ENCODE measurements around the gene TMEM43.
"Not testable (repeated sequence)": the region's sequence is repeated elsewhere in the genome, so short reads cannot be mapped to it uniquely, and the experiment has no call there.

TMEM43 gene, protein sequence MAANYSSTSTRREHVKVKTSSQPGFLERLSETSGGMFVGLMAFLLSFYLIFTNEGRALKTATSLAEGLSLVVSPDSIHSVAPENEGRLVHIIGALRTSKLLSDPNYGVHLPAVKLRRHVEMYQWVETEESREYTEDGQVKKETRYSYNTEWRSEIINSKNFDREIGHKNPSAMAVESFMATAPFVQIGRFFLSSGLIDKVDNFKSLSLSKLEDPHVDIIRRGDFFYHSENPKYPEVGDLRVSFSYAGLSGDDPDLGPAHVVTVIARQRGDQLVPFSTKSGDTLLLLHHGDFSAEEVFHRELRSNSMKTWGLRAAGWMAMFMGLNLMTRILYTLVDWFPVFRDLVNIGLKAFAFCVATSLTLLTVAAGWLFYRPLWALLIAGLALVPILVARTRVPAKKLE

DNA sequence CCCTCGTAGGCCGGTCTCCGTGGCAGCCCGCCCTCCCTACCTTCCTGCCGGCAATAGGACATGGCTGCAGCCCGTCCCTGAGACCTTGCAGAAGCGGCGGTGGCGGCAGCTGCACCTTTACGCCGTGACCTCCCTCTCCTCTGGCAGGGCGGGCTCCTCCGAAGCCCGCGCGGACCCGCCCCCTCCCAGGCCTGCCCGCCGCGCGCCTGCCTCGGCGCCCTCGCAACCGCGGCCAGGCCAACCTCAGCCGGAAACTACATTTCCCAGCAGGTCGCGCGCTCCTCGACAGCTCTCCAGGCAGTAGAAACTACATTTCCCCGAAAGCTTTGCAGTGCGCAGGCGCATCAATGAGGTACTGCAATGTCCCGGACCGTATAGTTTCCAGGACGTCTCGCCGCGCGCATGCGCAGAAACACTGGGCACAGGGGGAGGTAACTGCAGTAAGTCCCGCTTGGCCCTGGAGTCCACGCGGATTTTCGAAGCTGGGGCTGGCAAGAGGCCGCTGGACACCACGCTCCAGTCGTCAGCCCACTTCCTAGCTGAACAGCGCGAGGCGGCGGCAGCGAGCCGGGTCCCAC lies at the start of gene TMEM43, which contains the start of gene CHCHD4:
Gene TMEM43 (plus strand): TSS at position 438 of the 578 bp plus-strand sequence. CDS start 142 bp downstream, outside the sequence.
Gene CHCHD4 (minus strand): TSS at position 256 of the 578 bp plus-strand sequence. CDS start 194 bp downstream, at position 62.
- Mint-ChIP-seq H3K9me3 (no peaks in the 10 kb centered on the region), H3K27me3 (no peaks in the 10 kb centered on the region), H3K4me1 (peaks cover 48% of the 10 kb centered on the region), H3K4me3 (peak within 1 kb of the TSS; percentile 95), H3K36me3 (peaks cover 28% of the 10 kb centered on the region), H3K27ac (peak within 1 kb of the TSS; percentile 95)
- ATAC-seq (ENCODE audit: low read depth) = peak; percentile 86
- DNase-seq (ENCODE audit: low spot score in 2 of 2) = peak; percentile 94 to 95

GRCh38 chr3:14075233-14075632 lies 49.6 kb upstream of the TMEM43 start:
- H3K27ac Mint-ChIP-seq = not testable (repeated sequence)

DNA sequence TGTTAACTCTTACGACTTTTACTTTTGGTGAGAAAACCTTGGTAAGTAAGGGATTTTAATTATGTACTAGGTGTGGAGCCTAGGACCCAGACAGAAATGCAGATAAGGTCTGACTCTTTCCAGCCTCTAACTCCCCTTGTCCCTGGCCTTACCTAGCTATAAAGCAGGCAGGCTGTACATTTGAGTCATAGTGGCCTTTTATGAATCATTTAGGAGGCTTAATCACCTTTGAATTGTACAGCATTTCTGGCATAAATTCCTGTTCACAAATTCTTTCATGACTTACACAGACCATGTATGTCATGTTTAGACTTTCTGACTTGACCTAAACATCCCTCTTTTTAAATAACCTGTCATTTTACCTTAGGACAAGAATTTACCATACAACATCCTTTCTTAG lies 47.5 kb upstream of the TMEM43 start:
- Mint-ChIP-seq H3K36me3 (no peaks in the 10 kb centered on the region), H3K4me3 (no peak overlapping the region), H3K27ac (no peak overlapping the region), H3K27me3 (peaks cover 3% of the 10 kb centered on the region), H3K9me3 (peaks cover 5% of the 10 kb centered on the region), H3K4me1 (peaks cover 2% of the 10 kb centered on the region)
- no peak for ATAC-seq (ENCODE audit: low read depth)
- DNase-seq (ENCODE audit: low spot score in 2 of 2) = no peak

More at GRCh38 chr3:14075233-14075632, 49.6 kb upstream of the TMEM43 start:
- H3K9me3 Mint-ChIP-seq; H3K4me3 Mint-ChIP-seq; ATAC-seq (ENCODE audit: low read depth); H3K27me3 Mint-ChIP-seq; DNase-seq (ENCODE audit: low spot score in 2 of 2); H3K4me1 Mint-ChIP-seq; H3K36me3 Mint-ChIP-seq: not testable (repeated sequence)

DNA sequence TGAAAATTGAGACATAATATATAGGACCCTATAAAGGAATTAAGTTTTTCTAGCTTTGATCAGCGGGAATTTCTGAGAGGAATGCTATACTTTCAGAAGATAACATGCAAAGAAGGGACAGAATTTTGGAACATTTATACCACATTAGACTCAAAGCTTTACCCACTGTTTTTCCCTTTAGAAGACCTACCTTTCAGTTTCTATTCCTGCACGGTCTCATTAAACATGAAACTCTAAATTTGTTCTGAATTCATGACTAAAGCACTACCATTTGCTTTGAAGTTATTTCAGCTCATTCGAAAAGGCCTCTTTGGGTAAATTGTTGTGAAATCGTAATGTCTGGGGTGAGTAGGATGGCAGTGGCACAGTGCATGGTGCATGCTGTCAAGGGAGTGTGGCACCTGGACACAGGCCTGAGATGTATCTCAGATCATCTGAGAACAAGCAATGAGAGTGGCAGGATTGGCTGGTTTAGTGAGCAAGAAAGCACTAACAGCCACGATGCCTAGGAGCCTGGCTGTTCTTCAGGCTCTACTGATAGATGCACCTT lies 42.7 kb upstream of the TMEM43 start:
- DNase-seq (ENCODE audit: low spot score in 2 of 2) (no peak), ATAC-seq (ENCODE audit: low read depth) (no peak)
- Mint-ChIP-seq H3K27ac (no peak overlapping the region), H3K27me3 (peaks cover 5% of the 10 kb centered on the region), H3K4me1 (peaks cover 3% of the 10 kb centered on the region), H3K9me3 (peaks cover 5% of the 10 kb centered on the region), H3K4me3 (no peak overlapping the region), H3K36me3 (no peaks in the 10 kb centered on the region)

GRCh38 chr3:14087461-14087860 lies 37.4 kb upstream of the TMEM43 start:
- not testable (repeated sequence) for ATAC-seq (ENCODE audit: low read depth); DNase-seq (ENCODE audit: low spot score in 2 of 2); H3K4me1 Mint-ChIP-seq; H3K9me3 Mint-ChIP-seq; H3K27ac Mint-ChIP-seq; H3K4me3 Mint-ChIP-seq; H3K27me3 Mint-ChIP-seq; H3K36me3 Mint-ChIP-seq

- not testable (repeated sequence) for ATAC-seq (ENCODE audit: low read depth); H3K36me3 Mint-ChIP-seq; DNase-seq (ENCODE audit: low spot score in 2 of 2); H3K4me3 Mint-ChIP-seq; H3K27ac Mint-ChIP-seq; H3K4me1 Mint-ChIP-seq; H3K9me3 Mint-ChIP-seq
- H3K27me3 Mint-ChIP-seq = peaks cover 10% of the 10 kb centered on the region
Observed at GRCh38 chr3:14091959-14092358, 32.9 kb upstream of the TMEM43 start.

GRCh38 chr3:14092464-14092863 lies 32.4 kb upstream of the TMEM43 start:
- no peak overlapping the region for H3K27ac Mint-ChIP-seq
- H3K9me3 Mint-ChIP-seq = peaks cover 3% of the 10 kb centered on the region
- H3K27me3 Mint-ChIP-seq = peaks cover 13% of the 10 kb centered on the region
- H3K36me3 Mint-ChIP-seq = no peaks in the 10 kb centered on the region
- DNase-seq (ENCODE audit: low spot score in 2 of 2) (no peak), ATAC-seq (ENCODE audit: low read depth) (no peak)
- H3K4me3 Mint-ChIP-seq = no peak overlapping the region
- no peaks in the 10 kb centered on the region for H3K4me1 Mint-ChIP-seq

DNA sequence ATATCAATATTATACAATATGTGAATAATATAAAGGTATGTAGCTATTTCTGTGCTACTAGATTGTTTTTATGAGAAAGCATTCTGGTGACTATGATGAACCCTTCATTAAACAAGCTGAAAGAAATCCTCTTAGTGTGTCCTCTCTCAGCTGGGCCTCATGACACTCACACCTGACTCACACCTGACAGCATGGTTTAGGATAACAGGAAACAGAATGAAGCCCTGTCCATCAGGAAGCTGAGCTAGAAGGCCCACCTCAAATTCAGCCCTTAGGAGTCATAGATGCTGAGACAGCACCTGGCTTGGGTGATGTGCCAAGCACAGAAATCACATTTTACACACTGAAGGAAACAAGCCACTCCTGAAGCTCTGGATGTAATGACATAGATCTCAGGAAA lies 31.0 kb upstream of the TMEM43 start:
- Mint-ChIP-seq H3K27ac (no peak overlapping the region), H3K4me3 (no peak overlapping the region), H3K36me3 (no peaks in the 10 kb centered on the region), H3K4me1 (no peaks in the 10 kb centered on the region), H3K9me3 (peaks cover 3% of the 10 kb centered on the region), H3K27me3 (peaks cover 13% of the 10 kb centered on the region)
- no peak for ATAC-seq (ENCODE audit: low read depth)
- no peak for DNase-seq (ENCODE audit: low spot score in 2 of 2)

DNA sequence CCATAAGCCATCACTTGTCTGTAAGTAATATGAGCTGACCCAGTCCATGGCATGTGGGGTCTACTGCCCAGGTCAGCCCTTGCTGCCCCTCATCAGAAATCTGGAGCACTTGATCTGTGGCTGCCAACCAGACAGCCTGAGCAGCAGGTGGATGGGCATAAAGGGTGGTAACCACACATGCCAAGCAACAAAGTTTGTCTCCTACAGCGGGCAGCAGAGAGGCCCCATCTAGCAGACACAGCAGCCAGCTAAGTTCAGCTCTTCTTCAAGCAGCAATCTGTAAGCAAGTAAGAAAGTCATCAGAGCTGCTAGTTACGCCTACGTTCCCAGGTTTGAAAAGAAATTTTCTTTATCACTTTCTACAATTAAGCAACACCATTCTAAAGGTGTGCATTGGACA lies 28.1 kb upstream of the TMEM43 start:
- Mint-ChIP-seq H3K27ac (no peak overlapping the region), H3K27me3 (peaks cover 6% of the 10 kb centered on the region), H3K9me3 (peaks cover 3% of the 10 kb centered on the region), H3K4me3 (no peak overlapping the region), H3K36me3 (no peaks in the 10 kb centered on the region), H3K4me1 (no peaks in the 10 kb centered on the region)
- ATAC-seq (ENCODE audit: low read depth) (no peak), DNase-seq (ENCODE audit: low spot score in 2 of 2) (no peak)

GRCh38 chr3:14097616-14098391 lies 27.0 kb upstream of the TMEM43 start:
- Mint-ChIP-seq H3K27me3 (peaks cover 6% of the 10 kb centered on the region), H3K4me3 (no peak overlapping the region), H3K4me1 (no peaks in the 10 kb centered on the region), H3K27ac (no peak overlapping the region), H3K36me3 (no peaks in the 10 kb centered on the region), H3K9me3 (peaks cover 3% of the 10 kb centered on the region)
- DNase-seq (ENCODE audit: low spot score in 2 of 2) (no peak), ATAC-seq (ENCODE audit: low read depth) (no peak)

- peaks cover 12% of the 10 kb centered on the region for H3K36me3 Mint-ChIP-seq
- H3K27ac Mint-ChIP-seq; H3K27me3 Mint-ChIP-seq; H3K4me3 Mint-ChIP-seq; H3K9me3 Mint-ChIP-seq; DNase-seq (ENCODE audit: low spot score in 2 of 2); ATAC-seq (ENCODE audit: low read depth); H3K4me1 Mint-ChIP-seq: not testable (repeated sequence)
Observed at GRCh38 chr3:14109821-14110220, 15.0 kb upstream of the TMEM43 start.

DNA sequence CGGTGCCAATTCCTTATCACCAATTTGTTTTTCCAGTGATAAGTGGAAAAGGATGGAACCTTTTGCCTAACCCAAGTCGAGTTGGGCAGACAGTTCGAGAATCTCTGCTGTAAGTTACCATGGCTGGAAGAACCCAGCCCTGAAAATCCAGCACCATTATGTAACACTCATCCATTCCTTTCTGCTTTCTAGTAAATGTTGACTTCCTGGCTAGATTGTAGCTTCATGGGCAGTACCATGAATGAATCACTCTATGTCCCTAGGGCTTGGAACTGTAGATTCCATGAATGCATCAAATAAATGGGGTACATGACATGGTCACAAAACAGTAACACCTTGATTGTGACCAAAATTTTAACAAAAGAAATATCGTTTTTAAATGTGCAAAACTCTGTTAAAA lies 14.2 kb upstream of the TMEM43 start:
- no peak overlapping the region for H3K27ac Mint-ChIP-seq
- H3K4me1 Mint-ChIP-seq = no peaks in the 10 kb centered on the region
- no peaks in the 10 kb centered on the region for H3K9me3 Mint-ChIP-seq
- no peaks in the 10 kb centered on the region for H3K27me3 Mint-ChIP-seq
- ATAC-seq (ENCODE audit: low read depth) = no peak
- peaks cover 12% of the 10 kb centered on the region for H3K36me3 Mint-ChIP-seq
- DNase-seq (ENCODE audit: low spot score in 2 of 2) = no peak
- no peak overlapping the region for H3K4me3 Mint-ChIP-seq

- Mint-ChIP-seq H3K36me3 (peaks cover 12% of the 10 kb centered on the region), H3K4me3 (no peak overlapping the region), H3K4me1 (no peaks in the 10 kb centered on the region), H3K27ac (no peak overlapping the region), H3K27me3 (no peaks in the 10 kb centered on the region), H3K9me3 (no peaks in the 10 kb centered on the region)
- no peak for ATAC-seq (ENCODE audit: low read depth)
- DNase-seq (ENCODE audit: low spot score in 2 of 2) = no peak
Observed at GRCh38 chr3:14113965-14114635, 10.8 kb upstream of the TMEM43 start.
